Hepatocyte (in vitro differentiated cells): ENCODE data around the gene RAB27A.

Experiments used
- EZH2 ChIP-seq: fragments of 200-600 bp; sonication (generic); IDR thresholded peaks from 2 replicates; pipeline ENCODE4 v1.6.1; 2016; ENCODE audit warnings: antibody characterized with exemption, mild to moderate bottlenecking, borderline replicate concordance
- EZH2phosphoT487 ChIP-seq: fragments of 200-600 bp; sonication (generic); IDR thresholded peaks from one replicate; pipeline ENCODE4 v1.6.1; 2018; ENCODE audit warnings: antibody characterized with exemption, mild to moderate bottlenecking, low read depth, moderate library complexity; ENCODE audit not compliant: unreplicated experiment, severe bottlenecking

GRCh38 chr15:55318588-55319494 is 29.2 kb upstream of the RAB27A start, which contains the start of the genes PIGB and PIGBOS1:
- TF ChIP-seq EZH2 (no peak), EZH2phosphoT487 (no peak)
